NCI-H2171 treated with DMSO at 0.1 percent for 48 hours (cell line): ENCODE measurements around the gene NCAPD2.

Experiments used
- DNase-seq: peaks from one replicate; lab custom pipeline; 2025; lab: John Stamatoyannopoulos, UW

The NCAPD2 gene, protein sequence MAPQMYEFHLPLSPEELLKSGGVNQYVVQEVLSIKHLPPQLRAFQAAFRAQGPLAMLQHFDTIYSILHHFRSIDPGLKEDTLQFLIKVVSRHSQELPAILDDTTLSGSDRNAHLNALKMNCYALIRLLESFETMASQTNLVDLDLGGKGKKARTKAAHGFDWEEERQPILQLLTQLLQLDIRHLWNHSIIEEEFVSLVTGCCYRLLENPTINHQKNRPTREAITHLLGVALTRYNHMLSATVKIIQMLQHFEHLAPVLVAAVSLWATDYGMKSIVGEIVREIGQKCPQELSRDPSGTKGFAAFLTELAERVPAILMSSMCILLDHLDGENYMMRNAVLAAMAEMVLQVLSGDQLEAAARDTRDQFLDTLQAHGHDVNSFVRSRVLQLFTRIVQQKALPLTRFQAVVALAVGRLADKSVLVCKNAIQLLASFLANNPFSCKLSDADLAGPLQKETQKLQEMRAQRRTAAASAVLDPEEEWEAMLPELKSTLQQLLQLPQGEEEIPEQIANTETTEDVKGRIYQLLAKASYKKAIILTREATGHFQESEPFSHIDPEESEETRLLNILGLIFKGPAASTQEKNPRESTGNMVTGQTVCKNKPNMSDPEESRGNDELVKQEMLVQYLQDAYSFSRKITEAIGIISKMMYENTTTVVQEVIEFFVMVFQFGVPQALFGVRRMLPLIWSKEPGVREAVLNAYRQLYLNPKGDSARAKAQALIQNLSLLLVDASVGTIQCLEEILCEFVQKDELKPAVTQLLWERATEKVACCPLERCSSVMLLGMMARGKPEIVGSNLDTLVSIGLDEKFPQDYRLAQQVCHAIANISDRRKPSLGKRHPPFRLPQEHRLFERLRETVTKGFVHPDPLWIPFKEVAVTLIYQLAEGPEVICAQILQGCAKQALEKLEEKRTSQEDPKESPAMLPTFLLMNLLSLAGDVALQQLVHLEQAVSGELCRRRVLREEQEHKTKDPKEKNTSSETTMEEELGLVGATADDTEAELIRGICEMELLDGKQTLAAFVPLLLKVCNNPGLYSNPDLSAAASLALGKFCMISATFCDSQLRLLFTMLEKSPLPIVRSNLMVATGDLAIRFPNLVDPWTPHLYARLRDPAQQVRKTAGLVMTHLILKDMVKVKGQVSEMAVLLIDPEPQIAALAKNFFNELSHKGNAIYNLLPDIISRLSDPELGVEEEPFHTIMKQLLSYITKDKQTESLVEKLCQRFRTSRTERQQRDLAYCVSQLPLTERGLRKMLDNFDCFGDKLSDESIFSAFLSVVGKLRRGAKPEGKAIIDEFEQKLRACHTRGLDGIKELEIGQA (N-terminal part only)

DNA sequence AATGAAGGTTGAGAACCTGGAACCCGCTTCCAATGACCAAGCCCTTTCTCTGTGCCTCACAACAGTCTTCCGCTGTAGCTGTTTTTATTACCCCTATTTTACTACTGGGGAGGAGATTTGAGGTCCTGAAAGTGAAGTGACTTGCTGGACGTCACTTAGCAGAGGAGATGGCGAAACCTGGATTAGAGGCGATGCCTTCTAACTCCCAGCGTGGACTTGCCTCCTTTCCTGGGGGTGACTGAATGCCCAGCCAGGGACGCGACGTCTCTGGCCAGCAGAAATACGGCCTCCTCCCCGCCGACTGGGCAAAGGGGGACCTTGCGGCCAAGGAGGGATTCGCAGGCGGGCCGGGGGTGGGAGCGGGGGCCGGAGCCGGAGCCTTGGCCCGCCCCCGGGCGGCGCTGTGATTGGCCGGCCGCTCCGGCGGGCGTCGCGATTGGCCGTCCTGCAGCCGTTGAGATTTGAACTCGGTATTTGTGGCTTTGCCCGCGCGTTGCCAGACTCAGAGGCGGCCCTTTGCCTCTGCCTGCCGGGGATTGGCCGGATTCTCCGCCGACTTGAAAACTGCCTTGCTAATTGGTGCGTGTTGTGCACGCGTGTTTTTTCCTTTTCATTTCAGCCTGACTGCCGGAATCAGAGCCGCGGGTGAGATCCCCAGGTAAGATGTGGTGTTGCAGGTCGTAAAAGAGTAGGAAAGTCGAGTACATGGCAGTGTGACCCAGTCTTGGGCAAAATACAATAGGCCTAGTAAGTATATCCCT, at the start of gene NCAPD2:
TSS of gene NCAPD2 (plus strand) at position 606 of the 761 bp plus-strand sequence. CDS start 997 bp downstream, outside the sequence.
- DNase-seq: peak; percentile 100

DNA sequence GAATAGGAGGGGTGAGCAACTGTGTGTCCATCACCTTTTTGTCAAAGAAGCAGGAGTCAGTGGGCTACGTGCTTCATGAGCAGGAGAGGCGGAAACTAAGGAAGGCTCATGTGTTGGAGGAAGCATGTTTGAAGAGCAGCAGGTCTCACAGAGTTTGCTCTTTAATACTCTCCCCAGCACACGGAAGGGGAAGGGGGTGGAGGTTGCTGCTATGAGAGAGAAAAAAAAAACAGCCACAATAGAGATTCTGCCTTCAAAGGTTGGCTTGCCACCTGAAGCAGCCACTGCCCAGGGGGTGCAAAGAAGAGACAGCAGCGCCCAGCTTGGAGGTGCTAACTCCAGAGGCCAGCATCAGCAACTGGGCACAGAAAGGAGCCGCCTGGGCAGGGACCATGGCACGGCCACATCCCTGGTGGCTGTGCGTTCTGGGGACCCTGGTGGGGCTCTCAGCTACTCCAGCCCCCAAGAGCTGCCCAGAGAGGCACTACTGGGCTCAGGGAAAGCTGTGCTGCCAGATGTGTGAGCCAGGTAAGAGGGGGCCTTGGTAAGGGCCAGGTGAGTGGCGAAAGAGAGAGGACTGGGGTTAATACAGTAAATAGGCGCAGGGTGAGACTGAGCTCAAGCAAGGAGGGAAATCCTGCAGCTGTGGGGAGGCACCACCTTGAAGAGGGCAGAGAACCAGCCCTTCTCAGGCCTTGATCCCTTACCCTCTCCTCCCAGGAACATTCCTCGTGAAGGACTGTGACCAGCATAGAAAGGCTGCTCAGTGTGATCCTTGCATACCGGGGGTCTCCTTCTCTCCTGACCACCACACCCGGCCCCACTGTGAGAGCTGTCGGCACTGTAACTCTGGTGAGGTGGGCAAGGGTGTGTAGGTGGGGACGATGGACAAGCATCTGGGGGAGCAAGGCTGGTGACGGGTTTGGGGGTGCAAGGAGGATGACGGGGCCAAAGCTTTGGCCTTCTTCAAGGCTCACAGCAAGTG, 48.9 kb upstream of the NCAPD2 start, which contains the start of gene CD27:
TSS of gene CD27 (plus strand) at position 252 of the 985 bp plus-strand sequence. CDS start at position 393, 141 bp downstream.
- DNase-seq: no peak

DNA sequence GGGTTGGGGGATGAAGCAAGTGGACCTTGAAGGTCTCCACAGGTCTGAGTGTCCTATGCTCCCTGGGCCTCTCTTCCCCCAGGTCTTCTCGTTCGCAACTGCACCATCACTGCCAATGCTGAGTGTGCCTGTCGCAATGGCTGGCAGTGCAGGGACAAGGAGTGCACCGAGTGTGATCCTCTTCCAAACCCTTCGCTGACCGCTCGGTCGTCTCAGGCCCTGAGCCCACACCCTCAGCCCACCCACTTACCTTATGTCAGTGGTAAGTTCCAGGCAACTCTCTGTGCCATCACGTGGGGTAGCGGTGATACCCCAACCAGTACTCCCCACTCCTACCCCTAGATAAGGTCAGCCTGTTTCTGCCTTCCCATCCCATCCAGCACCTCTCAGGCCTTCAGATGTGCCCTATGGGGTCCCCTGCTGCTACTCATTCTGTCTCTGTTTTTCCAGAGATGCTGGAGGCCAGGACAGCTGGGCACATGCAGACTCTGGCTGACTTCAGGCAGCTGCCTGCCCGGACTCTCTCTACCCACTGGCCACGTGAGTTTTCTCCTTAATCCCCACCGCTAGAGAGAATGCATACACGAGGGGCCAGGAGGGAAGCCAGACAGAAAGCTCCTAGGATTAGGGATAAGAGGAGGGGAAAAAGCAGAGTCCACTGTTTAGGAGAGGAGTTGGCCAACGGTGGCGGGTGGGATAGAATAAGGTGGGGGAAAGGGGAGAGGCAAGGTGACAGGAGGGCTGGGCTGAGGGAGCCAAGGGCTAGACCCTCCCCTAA, 43.6 kb upstream of the NCAPD2 start:
- DNase-seq: no peak

DNA sequence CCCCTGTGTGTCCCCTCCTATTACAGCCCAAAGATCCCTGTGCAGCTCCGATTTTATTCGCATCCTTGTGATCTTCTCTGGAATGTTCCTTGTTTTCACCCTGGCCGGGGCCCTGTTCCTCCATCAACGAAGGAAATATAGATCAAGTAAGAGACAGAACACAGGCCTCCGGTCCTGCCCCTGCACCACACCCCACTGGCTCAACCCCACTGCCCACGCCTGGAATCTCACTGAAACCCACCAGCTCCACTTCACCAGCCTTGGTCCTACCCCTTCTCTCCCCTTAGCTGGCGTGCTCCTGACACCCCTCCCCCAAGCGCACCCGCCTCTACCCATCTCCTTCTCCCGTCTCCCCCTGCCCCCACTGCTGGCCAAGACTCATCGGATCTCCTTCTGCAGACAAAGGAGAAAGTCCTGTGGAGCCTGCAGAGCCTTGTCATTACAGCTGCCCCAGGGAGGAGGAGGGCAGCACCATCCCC, 43.0 kb upstream of the NCAPD2 start:
- no peak for DNase-seq

- DNase-seq: peak; percentile 100
These were observed 42.3 kb upstream of the NCAPD2 start, which contains the start of gene TAPBPL for GRCh38 chr12:6451348-6452244. Gene TAPBPL, plus strand, starts transcription at chr12:6452042. Its CDS starts 207 bp downstream, at chr12:6452249.

GRCh38 chr12:6452245-6452943, 41.5 kb upstream of the NCAPD2 start:
- peak; percentile 80 for DNase-seq

GRCh38 chr12:6452944-6453630, 40.8 kb upstream of the NCAPD2 start:
- no peak for DNase-seq

DNA sequence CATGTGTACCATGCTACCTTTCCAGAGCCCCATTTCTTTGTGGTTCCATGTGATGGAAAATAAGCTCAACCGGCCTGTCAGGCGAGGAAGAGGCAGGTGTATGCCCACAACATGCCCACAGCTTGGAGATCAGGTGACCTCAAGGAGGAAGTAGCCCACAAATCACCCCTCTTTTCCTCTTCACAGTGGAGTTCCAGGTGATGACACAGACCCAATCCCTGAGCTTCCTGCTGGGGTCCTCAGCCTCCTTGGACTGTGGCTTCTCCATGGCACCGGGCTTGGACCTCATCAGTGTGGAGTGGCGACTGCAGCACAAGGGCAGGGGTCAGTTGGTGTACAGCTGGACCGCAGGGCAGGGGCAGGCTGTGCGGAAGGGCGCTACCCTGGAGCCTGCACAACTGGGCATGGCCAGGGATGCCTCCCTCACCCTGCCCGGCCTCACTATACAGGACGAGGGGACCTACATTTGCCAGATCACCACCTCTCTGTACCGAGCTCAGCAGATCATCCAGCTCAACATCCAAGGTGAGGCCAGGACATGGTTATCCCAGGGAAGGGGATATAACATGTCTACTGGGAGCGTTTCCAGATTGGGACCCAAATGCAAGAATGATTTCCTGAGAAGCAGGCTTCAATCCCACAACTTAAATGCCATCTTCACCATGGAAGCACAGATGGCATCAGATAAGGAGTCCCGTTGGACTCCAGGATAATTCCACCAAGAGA, 36.5 kb upstream of the NCAPD2 start:
- no peak for DNase-seq

GRCh38 chr12:6458281-6459003, 35.5 kb upstream of the NCAPD2 start:
- no peak for DNase-seq

DNA sequence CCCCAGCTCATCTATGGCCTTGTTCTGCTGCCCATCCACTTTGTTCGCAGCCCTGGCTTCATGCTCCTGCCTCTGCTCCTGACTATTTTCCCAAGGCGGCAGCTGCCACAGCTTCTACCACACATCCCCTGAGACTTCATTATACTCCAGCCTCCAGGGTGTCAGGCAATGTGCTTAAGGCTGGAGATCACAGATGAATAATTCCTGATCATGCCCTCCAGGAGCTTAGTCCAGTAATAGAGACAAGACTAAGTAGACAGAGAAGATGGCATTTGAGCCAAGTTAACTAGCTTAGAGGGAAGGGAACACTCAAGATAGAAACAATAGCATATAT, 34.9 kb upstream of the NCAPD2 start:
- peak; percentile 92 for DNase-seq

GRCh38 chr12:6460751-6461371, 33.0 kb upstream of the NCAPD2 start:
- no peak for DNase-seq

DNA sequence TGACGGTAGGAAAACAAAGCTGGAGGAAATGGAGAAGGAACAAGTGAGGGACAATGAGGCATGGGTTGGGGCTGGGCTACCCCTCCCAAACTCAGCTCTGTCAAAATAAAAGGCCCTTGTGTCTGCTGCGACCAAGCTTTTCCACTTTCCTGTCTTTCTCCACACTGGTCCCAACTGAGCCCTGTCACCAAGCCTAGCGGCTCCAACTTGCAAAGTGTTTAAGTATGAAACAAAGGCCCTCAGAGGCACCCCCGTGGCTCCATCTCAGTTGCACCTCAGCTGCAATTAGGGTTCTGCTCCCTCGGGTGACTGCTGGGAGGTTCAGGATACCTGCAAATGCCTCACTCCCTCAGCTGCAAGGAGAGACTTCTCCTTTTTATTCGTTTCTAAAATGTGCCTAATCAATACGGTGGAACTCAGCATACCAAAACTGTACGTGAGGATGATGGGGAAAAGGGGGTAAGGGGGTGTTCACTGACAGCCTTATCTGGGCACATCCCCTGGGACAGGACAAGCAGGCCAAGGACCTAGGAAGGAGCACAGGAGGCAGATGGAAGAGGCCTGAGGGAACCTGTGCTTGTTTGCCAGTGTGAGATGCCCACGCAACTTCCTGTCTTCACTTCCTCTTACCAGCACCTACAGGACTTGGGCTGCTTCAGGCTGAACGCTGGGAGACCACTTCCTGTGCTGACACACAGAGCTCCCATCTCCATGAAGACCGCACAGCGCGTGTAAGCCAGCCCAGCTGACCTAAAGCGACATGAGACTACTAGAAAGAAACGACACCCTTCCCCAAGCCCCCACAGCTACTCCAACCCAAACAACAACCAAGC, 32.3 kb upstream of the NCAPD2 start:
- no peak for DNase-seq

DNA sequence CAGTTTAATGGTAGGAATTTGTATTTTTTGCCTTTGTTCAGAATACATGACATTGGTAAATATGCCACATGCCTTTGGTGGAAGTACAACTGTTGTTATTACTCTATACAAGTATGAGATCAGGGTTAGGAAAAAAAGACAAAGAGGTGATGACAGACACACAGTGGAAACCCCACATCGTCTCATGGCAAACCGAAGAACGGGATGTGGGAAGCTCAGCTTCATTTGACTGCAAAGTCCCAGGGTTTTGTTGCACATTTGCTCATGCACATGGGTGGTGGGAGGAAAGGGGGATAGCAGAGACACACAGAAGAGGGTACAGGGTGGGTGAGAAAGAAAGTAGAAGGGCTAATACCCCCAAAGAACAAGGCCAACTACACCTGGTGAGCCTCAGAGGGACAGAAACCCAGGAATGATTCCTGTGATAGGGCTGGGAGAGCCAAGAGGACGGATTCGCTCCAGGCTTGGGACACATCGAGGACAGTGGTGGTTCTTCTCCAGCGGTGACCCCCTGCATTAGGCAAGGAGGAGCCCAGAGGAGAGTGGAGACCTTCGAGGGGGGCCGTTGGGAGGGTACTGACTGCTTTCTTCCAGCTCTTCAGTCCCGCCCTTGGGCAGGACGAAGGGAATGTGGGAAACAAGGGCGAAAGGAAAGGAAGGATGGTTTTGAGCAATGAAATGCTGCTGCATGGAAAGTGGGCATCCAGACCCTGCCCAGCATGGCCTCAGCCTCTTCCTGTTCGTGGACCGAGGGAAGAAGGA, 31.5 kb upstream of the NCAPD2 start:
- no peak for DNase-seq
